ENCODE data around the gene ARID5B. TPM values are rescaled to one million over a fixed set of nuclear protein-coding genes. Genes with fewer than 3 reads are reported as not detected.

ARID5B gene
- polyA plus RNA-seq, 3 donors: 1.00 to 2.5 (median 1.5) TPM

DNA sequence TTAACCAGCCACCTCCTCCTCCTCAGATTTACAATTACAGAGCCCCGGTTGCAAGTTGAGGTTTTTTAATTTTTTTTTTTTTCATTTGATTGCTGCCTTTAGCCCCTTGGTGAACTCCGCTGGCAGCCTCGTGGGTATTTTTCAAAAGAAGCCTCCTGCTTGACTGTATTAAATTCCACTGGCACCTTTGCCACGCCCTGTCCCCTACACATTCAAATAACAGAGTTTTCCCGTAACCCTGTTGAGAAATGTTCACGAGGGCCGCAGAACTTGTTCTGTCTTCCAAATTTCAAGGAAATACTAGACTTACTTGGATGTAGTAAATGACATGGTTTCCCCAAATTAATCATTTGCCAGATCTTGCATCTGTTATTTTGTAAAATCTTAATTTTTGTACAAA lies 167.0 kb downstream of the ARID5B start:
- intact Hi-C loops (cut with micrococcal nuclease): no loop called here
- Mint-ChIP-seq H3K4me1 (peaks cover 8% of the 10 kb centered on the region), H3K27me3 (ENCODE audit: low read depth in 3 of 3) (no peaks in the 10 kb centered on the region), H3K36me3 (peaks cover 37 to 44% of the 10 kb centered on the region in 2 donors), H3K4me3 (no peak overlapping the region), H3K9me3 (no peaks in the 10 kb centered on the region), H3K27ac (no peak overlapping the region)
- H2AFZ ChIP-seq (ENCODE audit: insufficient read depth, low read depth, low read length, poor library complexity, severe bottlenecking): no peak overlapping the region
- peaks cover 0 to 10% of the 10 kb centered on the region in 2 donors for H3K36me3 ChIP-seq (replicated peaks in 1 of 2; ENCODE audit: control insufficient read depth in 1 of 2, insufficient read depth in 2 of 2, low read length in 2 of 2)
- no peak overlapping the region for H3K4me2 ChIP-seq (replicated peaks; ENCODE audit: extremely low read depth, low read length, poor library complexity, severe bottlenecking)
- H3K79me2 ChIP-seq (ENCODE audit: insufficient read depth, low read length): no peaks in the 10 kb centered on the region
- DNase-seq: no peak
- TF ChIP-seq, protein P1, sequence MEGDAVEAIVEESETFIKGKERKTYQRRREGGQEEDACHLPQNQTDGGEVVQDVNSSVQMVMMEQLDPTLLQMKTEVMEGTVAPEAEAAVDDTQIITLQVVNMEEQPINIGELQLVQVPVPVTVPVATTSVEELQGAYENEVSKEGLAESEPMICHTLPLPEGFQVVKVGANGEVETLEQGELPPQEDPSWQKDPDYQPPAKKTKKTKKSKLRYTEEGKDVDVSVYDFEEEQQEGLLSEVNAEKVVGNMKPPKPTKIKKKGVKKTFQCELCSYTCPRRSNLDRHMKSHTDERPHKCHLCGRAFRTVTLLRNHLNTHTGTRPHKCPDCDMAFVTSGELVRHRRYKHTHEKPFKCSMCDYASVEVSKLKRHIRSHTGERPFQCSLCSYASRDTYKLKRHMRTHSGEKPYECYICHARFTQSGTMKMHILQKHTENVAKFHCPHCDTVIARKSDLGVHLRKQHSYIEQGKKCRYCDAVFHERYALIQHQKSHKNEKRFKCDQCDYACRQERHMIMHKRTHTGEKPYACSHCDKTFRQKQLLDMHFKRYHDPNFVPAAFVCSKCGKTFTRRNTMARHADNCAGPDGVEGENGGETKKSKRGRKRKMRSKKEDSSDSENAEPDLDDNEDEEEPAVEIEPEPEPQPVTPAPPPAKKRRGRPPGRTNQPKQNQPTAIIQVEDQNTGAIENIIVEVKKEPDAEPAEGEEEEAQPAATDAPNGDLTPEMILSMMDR (IDR thresholded peaks at IDR 0.05): no peak
- H3K4me3 ChIP-seq (replicated peaks in 1 of 3; ENCODE audit: low read depth in 2 of 3, low read length in 3 of 3): no peak overlapping the region
- no peak overlapping the region for H3K27ac ChIP-seq (ENCODE audit: low read depth in 1 of 2, low read length in 2 of 2)
- peaks cover 5 to 10% of the 10 kb centered on the region in 2 donors for H3K4me1 ChIP-seq (ENCODE audit: control insufficient read depth in 1 of 2, insufficient read depth in 2 of 2, low read length in 2 of 2)
- 100% methylated on average over 3 of the region's 7 CpGs for WGBS (ENCODE audit: insufficient coverage)
- no peaks in the 10 kb centered on the region for H4K20me1 ChIP-seq (ENCODE audit: insufficient read depth, low read length)
- H3K27me3 ChIP-seq (ENCODE audit: control insufficient read depth in 2 of 2, insufficient read depth in 2 of 2, low read length in 2 of 2): no peaks in the 10 kb centered on the region
- no peak overlapping the region for H3K9ac ChIP-seq (ENCODE audit: insufficient read depth, low read length, poor library complexity, severe bottlenecking)
- no peaks in the 10 kb centered on the region for H3K9me3 ChIP-seq (replicated peaks in 1 of 2; ENCODE audit: control insufficient read depth in 1 of 2, insufficient read depth in 1 of 2, low read length in 2 of 2)

DNA sequence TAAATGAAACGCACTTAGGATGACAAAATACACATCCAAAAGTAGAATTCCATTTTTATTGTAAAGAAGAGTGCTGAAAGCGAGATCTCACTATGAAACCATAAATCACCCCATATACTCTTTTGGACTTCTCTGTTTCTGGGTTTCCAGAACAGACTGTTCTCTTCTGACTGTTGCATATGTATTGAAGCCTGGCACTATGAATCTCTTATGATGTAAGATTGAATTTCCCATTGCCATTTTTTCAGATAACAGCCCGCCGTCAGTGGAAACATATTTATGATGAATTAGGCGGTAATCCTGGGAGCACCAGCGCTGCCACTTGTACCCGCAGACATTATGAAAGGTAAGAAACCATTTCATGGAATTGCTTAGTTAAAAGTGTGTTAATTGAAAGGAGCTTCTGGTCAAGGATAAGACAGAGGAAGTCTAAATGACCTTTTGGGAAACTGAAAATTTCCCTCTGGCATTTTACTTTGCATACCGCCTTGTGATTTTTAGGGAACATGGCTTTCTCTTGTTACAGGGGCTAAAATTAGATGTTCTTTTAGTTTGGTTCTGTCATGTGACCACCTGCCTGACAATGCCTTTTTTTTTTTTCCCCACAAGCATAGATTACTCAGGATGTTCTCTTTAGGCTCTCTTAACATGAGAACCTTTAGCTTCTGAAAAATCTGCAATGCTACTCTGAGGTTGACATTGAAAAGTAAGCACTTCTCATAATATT lies 168.1 kb downstream of the ARID5B start:
- Mint-ChIP-seq H3K4me1 (peaks cover 8% of the 10 kb centered on the region), H3K4me3 (no peak overlapping the region), H3K27ac (no peak overlapping the region), H3K9me3 (no peaks in the 10 kb centered on the region), H3K36me3 (peaks cover 36 to 40% of the 10 kb centered on the region in 2 donors), H3K27me3 (ENCODE audit: low read depth in 3 of 3) (no peaks in the 10 kb centered on the region)
- H4K20me1 ChIP-seq (ENCODE audit: insufficient read depth, low read length): no peaks in the 10 kb centered on the region
- H3K4me2 ChIP-seq (replicated peaks; ENCODE audit: extremely low read depth, low read length, poor library complexity, severe bottlenecking): no peak overlapping the region
- no peak overlapping the region for H3K9ac ChIP-seq (ENCODE audit: insufficient read depth, low read length, poor library complexity, severe bottlenecking)
- no peak overlapping the region for H3K4me3 ChIP-seq (replicated peaks in 1 of 3; ENCODE audit: low read depth in 2 of 3, low read length in 3 of 3)
- H3K9me3 ChIP-seq (replicated peaks in 1 of 2; ENCODE audit: control insufficient read depth in 1 of 2, insufficient read depth in 1 of 2, low read length in 2 of 2): no peaks in the 10 kb centered on the region
- 97% methylated on average over 5 of the region's 8 CpGs for WGBS (ENCODE audit: insufficient coverage)
- H3K27ac ChIP-seq (ENCODE audit: low read depth in 1 of 2, low read length in 2 of 2): no peak overlapping the region
- TF ChIP-seq, protein P1 (IDR thresholded peaks at IDR 0.05): no peak
- intact Hi-C loops (cut with micrococcal nuclease): loop anchor here in 1 of 2 donors (10.0 kb wide), 1 partner anchor 855 kb away; no protein-coding TSS in a partner anchor
- no peaks in the 10 kb centered on the region for H3K27me3 ChIP-seq (ENCODE audit: control insufficient read depth in 2 of 2, insufficient read depth in 2 of 2, low read length in 2 of 2)
- peaks cover 0 to 10% of the 10 kb centered on the region in 2 donors for H3K36me3 ChIP-seq (replicated peaks in 1 of 2; ENCODE audit: control insufficient read depth in 1 of 2, insufficient read depth in 2 of 2, low read length in 2 of 2)
- H3K4me1 ChIP-seq (ENCODE audit: control insufficient read depth in 1 of 2, insufficient read depth in 2 of 2, low read length in 2 of 2): peaks cover 5 to 10% of the 10 kb centered on the region in 2 donors
- H2AFZ ChIP-seq (ENCODE audit: insufficient read depth, low read depth, low read length, poor library complexity, severe bottlenecking): no peak overlapping the region
- no peak for DNase-seq
- H3K79me2 ChIP-seq (ENCODE audit: insufficient read depth, low read length): no peaks in the 10 kb centered on the region
